ENCODE measurements around the gene AADAC.

GRCh38 chr3:151863611-151864010 is 49.7 kb downstream of the AADAC start:
- TF ChIP-seq POLR2AphosphoS5 (IDR thresholded peaks at IDR 0.05; ENCODE audit: low read depth, low read length), result no peak
- no peak for TF ChIP-seq POLR2A (IDR thresholded peaks at IDR 0.05; ENCODE audit: low read depth, low read length)
- no peak for TF ChIP-seq TAF1 (IDR thresholded peaks at IDR 0.05; ENCODE audit: low read depth, low read length)
- no peak for TF ChIP-seq POU2F2 (IDR thresholded peaks at IDR 0.05; ENCODE audit: low read depth, low read length)
- no peak for TF ChIP-seq PAX5 (IDR thresholded peaks at IDR 0.05; ENCODE audit: insufficient read depth, low read length, severe bottlenecking)
- no peak for TF ChIP-seq SPI1 (IDR thresholded peaks at IDR 0.05; ENCODE audit: low read depth, low read length)

Measured in GM12891 (cell line).